ENCODE measurements around the gene WNT9A.

Gene WNT9A

GRCh38 chr1:227926896-227927885 lies 20.5 kb downstream of the WNT9A start:
- WGBS, 2 experiments (ENCODE audit: insufficient coverage in 2 of 2), result 91 to 96% methylated on average over 12 to 16 of the region's 20 CpGs
- H3K4me3 ChIP-seq (ENCODE audit: extremely low read depth, insufficient read depth, low read length, poor library complexity, severe bottlenecking), result no peak overlapping the region

DNA sequence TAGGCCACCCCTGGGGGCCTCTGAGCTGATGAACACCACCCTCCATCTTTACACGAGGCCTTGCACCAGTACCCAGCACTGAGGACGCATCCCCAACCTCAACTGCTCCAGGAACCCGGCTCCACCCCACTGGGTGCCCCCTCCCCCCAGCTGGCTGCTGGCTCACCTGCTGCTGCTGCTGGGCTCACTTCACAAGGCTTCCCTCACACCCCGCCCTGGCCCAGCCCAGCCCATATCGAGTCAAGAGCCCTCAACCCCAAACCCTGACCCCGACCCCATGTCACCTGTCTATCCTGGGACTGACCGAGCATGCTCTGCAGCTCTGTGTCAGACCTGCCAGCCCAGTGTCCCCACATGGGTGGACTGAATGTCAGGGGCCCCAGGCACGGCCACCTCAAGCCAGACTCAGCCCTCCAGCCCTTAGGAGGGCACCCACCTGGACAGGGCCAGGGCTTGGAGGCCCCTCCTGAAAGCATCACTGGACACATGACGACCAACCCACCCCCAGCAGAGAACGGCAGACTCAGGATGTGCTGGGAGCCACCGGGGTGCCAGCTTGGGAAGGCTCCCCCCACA lies 21.4 kb downstream of the WNT9A start:
- 89 to 90% methylated on average over 7 to 8 of the region's 11 CpGs for WGBS, 2 experiments (ENCODE audit: insufficient coverage in 2 of 2)
- Histone ChIP-seq H3K27ac (ENCODE audit: low read depth, low read length, severe bottlenecking) (no peak overlapping the region), H3K9me3 (ENCODE audit: control insufficient read depth, low read length) (no peaks in the 10 kb centered on the region), H3K36me3 (ENCODE audit: control insufficient read depth, insufficient read depth, low read length) (no peaks in the 10 kb centered on the region), H3K4me1 (ENCODE audit: control insufficient read depth, insufficient read depth, low read length, poor library complexity, severe bottlenecking) (no peaks in the 10 kb centered on the region), H3K4me3 (ENCODE audit: extremely low read depth, insufficient read depth, low read length, poor library complexity, severe bottlenecking) (no peak overlapping the region)

More at GRCh38 chr1:227926896-227927885, 20.5 kb downstream of the WNT9A start:
- H3K9me3 ChIP-seq (ENCODE audit: control insufficient read depth, low read length), result no peaks in the 10 kb centered on the region
- no peaks in the 10 kb centered on the region for H3K4me1 ChIP-seq (ENCODE audit: control insufficient read depth, insufficient read depth, low read length, poor library complexity, severe bottlenecking)
- no peaks in the 10 kb centered on the region for H3K36me3 ChIP-seq (ENCODE audit: control insufficient read depth, insufficient read depth, low read length)
- no peak overlapping the region for H3K27ac ChIP-seq (ENCODE audit: low read depth, low read length, severe bottlenecking)

- 93 to 95% methylated on average over 7 to 12 of the region's 14 CpGs for WGBS, 2 experiments (ENCODE audit: insufficient coverage in 2 of 2)
- Histone ChIP-seq H3K4me1 (ENCODE audit: control insufficient read depth, insufficient read depth, low read length, poor library complexity, severe bottlenecking) (no peaks in the 10 kb centered on the region), H3K9me3 (ENCODE audit: control insufficient read depth, low read length) (no peaks in the 10 kb centered on the region), H3K36me3 (ENCODE audit: control insufficient read depth, insufficient read depth, low read length) (no peaks in the 10 kb centered on the region), H3K4me3 (ENCODE audit: extremely low read depth, insufficient read depth, low read length, poor library complexity, severe bottlenecking) (no peak overlapping the region), H3K27ac (ENCODE audit: low read depth, low read length, severe bottlenecking) (no peak overlapping the region)
Measured at GRCh38 chr1:227925582-227926198, 22.0 kb downstream of the WNT9A start.

DNA sequence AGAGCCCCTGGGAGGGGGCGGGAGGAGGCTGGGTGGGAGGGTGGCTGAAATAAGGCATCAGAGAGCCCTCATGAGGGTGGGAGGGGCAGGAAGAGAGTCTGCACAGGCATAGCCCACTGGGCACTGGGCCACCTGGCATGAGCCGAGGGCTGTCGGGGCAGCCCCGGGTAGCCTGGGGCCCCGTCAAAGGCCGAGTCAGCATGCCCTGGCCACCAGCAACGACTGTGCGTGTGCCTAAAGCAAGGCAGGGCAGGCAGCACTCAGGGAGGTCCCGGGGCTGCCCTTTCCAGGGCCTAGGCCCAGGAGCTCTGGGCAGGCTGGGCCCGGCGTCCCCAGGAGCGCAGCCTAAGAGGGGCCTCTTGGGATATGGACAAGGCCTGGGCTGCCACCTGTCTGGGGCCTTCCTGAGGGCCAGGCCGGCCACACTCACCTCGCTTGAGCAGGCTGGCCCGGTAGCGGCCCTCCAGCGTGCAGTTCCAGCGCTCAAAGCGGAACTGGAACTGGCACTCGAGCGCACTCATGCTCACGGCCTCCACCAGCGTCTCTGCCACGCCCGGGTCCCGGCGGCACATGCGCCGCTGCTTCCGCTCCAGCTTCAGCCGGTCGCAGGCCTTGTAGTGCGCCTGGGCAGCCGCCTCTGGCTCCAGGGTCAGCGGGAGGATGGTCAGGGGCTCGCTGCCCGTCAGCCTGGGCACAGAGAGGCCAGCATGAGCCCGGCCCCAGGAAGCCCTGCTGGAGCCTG lies 22.7 kb downstream of the WNT9A start:
- H3K36me3 ChIP-seq (ENCODE audit: control insufficient read depth, insufficient read depth, low read length), result no peaks in the 10 kb centered on the region
- no peaks in the 10 kb centered on the region for H3K9me3 ChIP-seq (ENCODE audit: control insufficient read depth, low read length)
- 90 to 93% methylated on average over 36 to 38 of the region's 38 CpGs for WGBS, 2 experiments (ENCODE audit: insufficient coverage in 2 of 2)
- no peak overlapping the region for H3K27ac ChIP-seq (ENCODE audit: low read depth, low read length, severe bottlenecking)
- H3K4me3 ChIP-seq (ENCODE audit: extremely low read depth, insufficient read depth, low read length, poor library complexity, severe bottlenecking), result no peak overlapping the region
- H3K4me1 ChIP-seq (ENCODE audit: control insufficient read depth, insufficient read depth, low read length, poor library complexity, severe bottlenecking), result peaks cover 2% of the 10 kb centered on the region

DNA sequence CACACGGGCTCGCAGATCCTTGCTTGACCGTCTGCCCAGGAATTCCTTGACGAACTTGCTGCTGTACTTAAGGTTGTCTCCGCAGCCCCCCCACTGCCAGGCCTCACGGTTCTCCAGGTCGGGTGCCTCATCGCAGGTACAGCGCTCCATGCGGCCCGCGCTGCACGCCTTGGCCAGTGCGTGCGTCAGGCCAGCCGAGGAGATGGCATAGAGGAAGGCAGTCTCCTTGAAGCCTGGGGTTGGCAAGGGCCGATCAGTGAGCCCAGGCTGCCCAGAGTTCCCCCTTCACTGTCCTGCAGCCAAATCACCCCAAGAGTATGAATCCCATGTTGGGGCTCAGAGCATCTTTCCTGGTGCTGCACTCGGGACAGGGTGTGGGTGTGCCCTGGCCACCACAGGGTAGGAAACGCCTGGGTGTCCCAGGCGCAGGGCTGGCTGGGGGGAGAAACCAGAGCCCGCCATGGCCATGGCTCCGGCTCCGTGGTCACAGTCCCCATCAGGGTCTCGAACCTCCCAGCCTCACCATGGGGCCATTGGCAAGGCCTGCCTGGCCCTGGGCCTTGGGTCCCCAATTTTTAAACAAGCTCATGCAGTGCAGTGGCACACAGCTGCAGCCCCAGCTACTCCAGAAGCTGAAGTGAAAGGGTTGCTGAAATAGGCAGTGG lies 23.4 kb downstream of the WNT9A start:
- Histone ChIP-seq H3K27ac (ENCODE audit: low read depth, low read length, severe bottlenecking) (no peak overlapping the region), H3K36me3 (ENCODE audit: control insufficient read depth, insufficient read depth, low read length) (no peaks in the 10 kb centered on the region), H3K4me3 (ENCODE audit: extremely low read depth, insufficient read depth, low read length, poor library complexity, severe bottlenecking) (no peak overlapping the region), H3K9me3 (ENCODE audit: control insufficient read depth, low read length) (no peaks in the 10 kb centered on the region), H3K4me1 (ENCODE audit: control insufficient read depth, insufficient read depth, low read length, poor library complexity, severe bottlenecking) (peaks cover 3% of the 10 kb centered on the region)
- 95 to 99% methylated on average over 17 to 24 of the region's 24 CpGs for WGBS, 2 experiments (ENCODE audit: insufficient coverage in 2 of 2)

DNA sequence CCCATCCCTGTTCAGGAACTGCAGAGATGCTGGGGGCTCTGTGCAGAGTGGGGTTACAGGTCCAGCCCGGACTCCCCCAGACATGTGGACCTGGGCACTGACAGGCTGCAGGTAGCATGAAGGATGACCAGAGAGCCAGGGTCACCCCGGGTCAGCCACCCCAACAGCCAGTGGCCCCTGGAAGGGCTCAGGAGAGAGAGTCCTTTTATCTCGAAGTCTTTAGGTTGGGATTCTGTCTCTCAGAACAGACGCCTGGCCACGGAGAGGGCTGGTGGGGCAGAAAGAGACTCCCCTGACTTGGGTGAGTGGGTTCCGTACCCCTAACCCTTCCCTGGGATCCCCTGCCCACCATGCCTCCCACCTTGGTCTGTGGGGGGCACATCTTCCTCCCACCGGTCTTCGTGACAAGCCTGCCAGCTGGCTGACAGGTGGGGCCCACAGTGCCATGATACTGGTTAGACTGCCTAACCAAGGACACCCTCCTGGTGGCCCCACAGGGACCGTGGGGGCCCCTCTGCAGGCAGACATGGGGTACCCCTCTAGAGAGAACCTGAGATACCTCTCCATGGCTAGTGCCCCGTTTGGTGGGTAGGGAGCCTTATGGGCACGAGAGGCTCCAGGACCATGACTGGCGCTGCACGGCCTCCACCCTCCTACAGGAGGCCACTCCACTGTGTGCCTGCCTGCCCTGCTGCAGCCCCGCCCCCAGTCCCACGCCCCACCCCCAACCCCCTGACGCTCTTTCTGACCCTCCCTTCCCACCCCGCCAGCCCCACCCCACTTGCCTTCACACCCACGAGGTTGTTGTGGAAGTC lies 24.2 kb downstream of the WNT9A start:
- Histone ChIP-seq H3K9me3 (ENCODE audit: control insufficient read depth, low read length) (no peaks in the 10 kb centered on the region), H3K4me3 (ENCODE audit: extremely low read depth, insufficient read depth, low read length, poor library complexity, severe bottlenecking) (no peak overlapping the region), H3K4me1 (ENCODE audit: control insufficient read depth, insufficient read depth, low read length, poor library complexity, severe bottlenecking) (peaks cover 3% of the 10 kb centered on the region), H3K36me3 (ENCODE audit: control insufficient read depth, insufficient read depth, low read length) (no peaks in the 10 kb centered on the region), H3K27ac (ENCODE audit: low read depth, low read length, severe bottlenecking) (no peak overlapping the region)
- WGBS, 2 experiments (ENCODE audit: insufficient coverage in 2 of 2), result 87 to 92% methylated on average over 10 to 13 of the region's 18 CpGs

GRCh38 chr1:227922501-227923352 lies 25.0 kb downstream of the WNT9A start:
- H3K4me1 ChIP-seq (ENCODE audit: control insufficient read depth, insufficient read depth, low read length, poor library complexity, severe bottlenecking), result peaks cover 3% of the 10 kb centered on the region
- H3K27ac ChIP-seq (ENCODE audit: low read depth, low read length, severe bottlenecking), result no peak overlapping the region

GRCh38 chr1:227921461-227922185 lies 26.1 kb downstream of the WNT9A start:
- H3K27ac ChIP-seq (ENCODE audit: low read depth, low read length, severe bottlenecking), result no peak overlapping the region
- WGBS, 2 experiments (ENCODE audit: insufficient coverage in 2 of 2), result 96% methylated on average over 28 to 34 of the region's 35 CpGs

More at GRCh38 chr1:227922501-227923352, 25.0 kb downstream of the WNT9A start:
- no peak overlapping the region for H3K4me3 ChIP-seq (ENCODE audit: extremely low read depth, insufficient read depth, low read length, poor library complexity, severe bottlenecking)
- H3K36me3 ChIP-seq (ENCODE audit: control insufficient read depth, insufficient read depth, low read length), result no peaks in the 10 kb centered on the region
- WGBS, 2 experiments (ENCODE audit: insufficient coverage in 2 of 2), result 79 to 88% methylated on average over 15 to 16 of the region's 18 CpGs
- no peaks in the 10 kb centered on the region for H3K9me3 ChIP-seq (ENCODE audit: control insufficient read depth, low read length)

More at GRCh38 chr1:227921461-227922185, 26.1 kb downstream of the WNT9A start:
- H3K4me3 ChIP-seq (ENCODE audit: extremely low read depth, insufficient read depth, low read length, poor library complexity, severe bottlenecking), result no peak overlapping the region
- H3K36me3 ChIP-seq (ENCODE audit: control insufficient read depth, insufficient read depth, low read length), result no peaks in the 10 kb centered on the region
- H3K9me3 ChIP-seq (ENCODE audit: control insufficient read depth, low read length), result no peaks in the 10 kb centered on the region
- H3K4me1 ChIP-seq (ENCODE audit: control insufficient read depth, insufficient read depth, low read length, poor library complexity, severe bottlenecking), result peaks cover 7% of the 10 kb centered on the region

Data from mesodermal cell (in vitro differentiated cells).